Measurements from ENCODE around the gene OPN1MW2.
"Not testable (repeated sequence)": the region's sequence is repeated elsewhere in the genome, so short reads cannot be mapped to it uniquely, and the experiment has no call there.

OPN1MW2 gene

GRCh38 chrX:154269245-154269644, 49.7 kb downstream of the OPN1MW2 start:
- not testable (repeated sequence) for DNase-seq (ENCODE audit: low read depth in 2 of 2)
